DND-41 (cell line): ENCODE measurements around the gene DENND10.

Experiments
- CTCF ChIP-seq: IDR thresholded peaks from 2 replicates; pipeline ENCODE4 v1.5.1; 2012; ENCODE audit warnings: borderline replicate concordance, low read length, moderate library complexity, mild to moderate bottlenecking; ENCODE audit not compliant: poor library complexity, severe bottlenecking; ENCODE audit errors: extremely low read depth
- EZH2 ChIP-seq: IDR thresholded peaks from 3 replicates; pipeline ENCODE4 v1.6.1; 2012; ENCODE audit warnings: borderline replicate concordance, low read depth, mild to moderate bottlenecking, moderate library complexity, low read length, inconsistent platforms; ENCODE audit not compliant: severe bottlenecking

DNA sequence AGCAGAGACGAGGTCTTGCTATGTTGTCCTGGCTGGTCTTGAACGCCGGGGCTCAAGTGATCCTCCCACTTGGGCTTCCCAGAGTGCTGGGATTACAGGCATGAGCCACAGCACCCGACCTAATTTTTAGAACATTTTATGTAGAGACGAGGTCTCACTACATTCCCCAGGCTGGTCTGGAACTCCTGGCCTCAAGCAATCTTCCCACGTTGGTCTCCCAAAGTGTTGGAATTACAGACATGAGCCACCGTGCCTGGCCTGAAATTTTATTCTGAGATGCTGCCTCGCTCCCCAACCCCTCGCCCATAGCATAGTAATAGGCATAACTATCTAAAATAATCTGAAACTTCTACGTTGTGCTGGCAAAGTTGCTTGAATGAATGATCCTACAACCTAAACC lies 39.7 kb downstream of the DENND10 start:
- TF ChIP-seq CTCF = no peak
- no peak for TF ChIP-seq EZH2
